WTC11 (cell line): Measurements from ENCODE around the gene PCSK7. TPM values are rescaled to one million over a fixed set of nuclear protein-coding genes. Genes with fewer than 3 reads are reported as not detected.

ENCODE experiments used
- ATAC-seq: fragments of 200-7000 bp; cut with Tn5 transposase; 2 replicates; pipeline ENCODE4 v1.10.0; 2021; ENCODE audit warnings: mild to moderate bottlenecking, moderate library complexity
- CTCF ChIA-PET: fragments of 300-600 bp; sonication (Branson Sonifier 250); formaldehyde crosslinking; loops from one replicate; lab custom pipeline; 2021; ENCODE audit warnings: antibody characterized with exemption; lab: Charles Lee
- POLR2A ChIA-PET: fragments of 350-600 bp; sonication (Branson Sonifier 250); formaldehyde crosslinking; loops from one replicate; lab custom pipeline; 2021; ENCODE audit warnings: antibody characterized with exemption; lab: Charles Lee
- DNase-seq: peaks from one replicate; pipeline ENCODE4 v3.0.0; 2021; ENCODE audit warnings: low spot score
- H3K27ac Mint-ChIP-seq: 2 replicates; pipeline ENCODE4 v1.8.0; 2021; ENCODE audit warnings: mixed read lengths
- H3K27me3 Mint-ChIP-seq: 2 replicates; pipeline ENCODE4 v1.8.0; 2021; ENCODE audit warnings: low read depth, mild to moderate bottlenecking, moderate library complexity, mixed read lengths
- H3K36me3 Mint-ChIP-seq: 2 replicates; pipeline ENCODE4 v1.8.0; 2021; ENCODE audit warnings: mixed read lengths
- H3K4me1 Mint-ChIP-seq: 2 replicates; pipeline ENCODE4 v1.8.0; 2022; ENCODE audit warnings: mixed read lengths
- H3K4me3 Mint-ChIP-seq: 2 replicates; pipeline ENCODE4 v1.8.0; 2021; ENCODE audit warnings: mild to moderate bottlenecking, moderate library complexity, mixed read lengths
- H3K9me3 Mint-ChIP-seq: 2 replicates; pipeline ENCODE4 v1.8.0; 2021; ENCODE audit warnings: mixed read lengths
- AFF4 ChIP-seq: sonication (generic); formaldehyde crosslinking; IDR thresholded peaks from 2 replicates; pipeline ENCODE4 v1.8.1; 2023; ENCODE audit warnings: mild to moderate bottlenecking, missing genetic modification reagents, borderline replicate concordance
- CREB1 ChIP-seq: sonication (generic); formaldehyde crosslinking; IDR thresholded peaks from 2 replicates; pipeline ENCODE4 v1.8.0; 2023; ENCODE audit warnings: mild to moderate bottlenecking, missing genetic modification reagents
- ESRRA ChIP-seq: sonication (generic); formaldehyde crosslinking; IDR thresholded peaks from 2 replicates; pipeline ENCODE4 v1.8.1; 2022; ENCODE audit warnings: mild to moderate bottlenecking, missing genetic modification reagents, borderline replicate concordance
- FOXP1 ChIP-seq: sonication (generic); formaldehyde crosslinking; IDR thresholded peaks from 2 replicates; pipeline ENCODE4 v1.8.0; 2022; ENCODE audit warnings: missing genetic modification reagents, mild to moderate bottlenecking, moderate library complexity, borderline replicate concordance
- FOXP4 ChIP-seq: sonication (generic); formaldehyde crosslinking; IDR thresholded peaks from 2 replicates; pipeline ENCODE4 v1.8.0; 2022; ENCODE audit warnings: mild to moderate bottlenecking, missing genetic modification reagents
- IRF1 ChIP-seq: sonication (generic); formaldehyde crosslinking; IDR thresholded peaks from 2 replicates; pipeline ENCODE4 v1.8.0; 2023; ENCODE audit warnings: missing genetic modification reagents
- JAZF1 ChIP-seq: fragments of 250-450 bp; sonication (Bioruptor Pico); IDR thresholded peaks from 2 replicates; pipeline ENCODE4 v1.9.0; 2021; ENCODE audit warnings: moderate library complexity, mild to moderate bottlenecking, inconsistent platforms
- JUN ChIP-seq: sonication (generic); formaldehyde crosslinking; IDR thresholded peaks from 2 replicates; pipeline ENCODE4 v1.8.0; 2023; ENCODE audit warnings: mild to moderate bottlenecking, missing genetic modification reagents
- NFYB ChIP-seq: sonication (generic); formaldehyde crosslinking; conservative IDR thresholded peaks from 2 replicates; pipeline ENCODE4 v1.8.0; 2022; ENCODE audit warnings: low read depth, missing genetic modification reagents
- OVOL2 ChIP-seq: fragments of 250-450 bp; sonication (Bioruptor Pico); IDR thresholded peaks from 2 replicates; pipeline ENCODE4 v1.9.0; 2021; ENCODE audit warnings: mild to moderate bottlenecking, borderline replicate concordance
- RORB ChIP-seq: fragments of 250-450 bp; sonication (Bioruptor Pico); IDR thresholded peaks from 2 replicates; pipeline ENCODE4 v1.9.0; 2021; ENCODE audit warnings: mild to moderate bottlenecking
- SP1 ChIP-seq: sonication (generic); formaldehyde crosslinking; conservative IDR thresholded peaks from 2 replicates; pipeline ENCODE4 v1.8.1; 2022; ENCODE audit warnings: missing genetic modification reagents
- ZNF281 ChIP-seq: sonication (generic); formaldehyde crosslinking; IDR thresholded peaks from 2 replicates; pipeline ENCODE4 v1.8.0; 2023; ENCODE audit warnings: mild to moderate bottlenecking, missing genetic modification reagents
- ZNF396 ChIP-seq: fragments of 250-450 bp; sonication (Bioruptor Pico); IDR thresholded peaks from 2 replicates; pipeline ENCODE4 v1.8.0; 2021; ENCODE audit warnings: mild to moderate bottlenecking, moderate library complexity, borderline replicate concordance
- total RNA-seq: library from RNA; stranded (reverse); gene quantifications from 3 replicates; pipeline ENCODE4 v1.2.3, GENCODE V29; 2021

Gene PCSK7
- total RNA-seq, 1 experiment from 2014 or later = 48.9 TPM

- TF ChIP-seq FOXP1 = no peak
- TF ChIP-seq NFYB = no peak
- no peak for TF ChIP-seq IRF1 (CRISPR knock-in tag)
- TF ChIP-seq SP1 (CRISPR knock-in tag) = no peak
- TF ChIP-seq ESRRA (CRISPR knock-in tag) = no peak
- TF ChIP-seq RORB = no peak
- TF ChIP-seq JUN (CRISPR knock-in tag) = no peak
- no peak for TF ChIP-seq CREB1 (CRISPR knock-in tag)
- TF ChIP-seq AFF4 (CRISPR knock-in tag) = no peak
- TF ChIP-seq JAZF1 = no peak
- TF ChIP-seq FOXP4 (CRISPR knock-in tag) = no peak
- no peak for TF ChIP-seq ZNF281 (CRISPR knock-in tag)
Observed at GRCh38 chr11:117225553-117226170, 6.2 kb downstream of the PCSK7 start (continued).

GRCh38 chr11:117223741-117224689 lies 7.9 kb downstream of the PCSK7 start:
- TF ChIP-seq ZNF281 (CRISPR knock-in tag) (no peak), OVOL2 (CRISPR knock-in tag) (no peak), ZNF396 (CRISPR knock-in tag) (no peak)
- H3K9me3 Mint-ChIP-seq = no peaks in the 10 kb centered on the region
- no peaks in the 10 kb centered on the region for H3K27me3 Mint-ChIP-seq
- DNase-seq (no peak), ATAC-seq (no peak)
- peaks cover 3% of the 10 kb centered on the region; the same call in 1 of the 2 replicates for H3K4me1 Mint-ChIP-seq
- H3K27ac Mint-ChIP-seq = no peak overlapping the region
- ChIA-PET POLR2A (no interaction called here), CTCF (interaction anchor here (6.2 kb wide), 1 partner anchor 45 kb away, joined by 68 read pairs; the partner anchor contains the start of gene SIDT2)
- H3K36me3 Mint-ChIP-seq = peaks cover 8% of the 10 kb centered on the region; the same call in 1 of the 2 replicates
- H3K4me3 Mint-ChIP-seq = no peak overlapping the region
